AG09309 (cell line): ENCODE measurements around the gene CHCHD6.

Source experiments
- DNase-seq: peaks from one replicate; pipeline ENCODE4 v3.0.0-alpha.2; 2010; ENCODE audit warnings: low read depth
- H3K4me3 ChIP-seq: 2 replicates; pipeline ENCODE4 v1.5.1; 2011; ENCODE audit warnings: mild to moderate bottlenecking, low read depth, low read length, moderate library complexity; ENCODE audit not compliant: control insufficient read depth
- TF ChIP-seq, protein P1 (sequence below): IDR thresholded peaks from 2 replicates; pipeline ENCODE4 v1.5.1; 2011; ENCODE audit warnings: mild to moderate bottlenecking, low read depth, low read length, inconsistent platforms; ENCODE audit not compliant: insufficient read depth, control insufficient read depth; ENCODE audit errors: missing control alignments

The CHCHD6 gene

DNA sequence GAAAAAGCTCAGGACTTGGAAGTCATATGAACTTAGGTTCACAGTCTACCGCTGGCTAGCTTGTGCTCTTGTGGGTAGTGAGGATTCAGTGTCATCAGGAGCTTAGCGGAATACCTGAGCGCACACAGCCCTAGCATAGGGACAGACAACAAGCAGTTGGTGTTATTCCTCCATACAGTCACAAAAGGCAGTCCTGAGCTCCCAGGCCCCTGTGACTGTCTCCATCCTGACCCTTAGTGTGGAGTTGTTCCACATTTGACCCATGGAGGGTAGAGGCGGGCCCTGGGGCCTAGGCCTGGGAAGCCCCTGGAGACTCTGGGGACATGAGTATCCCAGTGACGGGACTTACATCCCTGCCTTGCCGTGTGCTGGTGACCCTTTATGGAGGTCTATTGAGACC, 147.3 kb downstream of the CHCHD6 start:
- no peak for DNase-seq
- TF ChIP-seq, protein P1, sequence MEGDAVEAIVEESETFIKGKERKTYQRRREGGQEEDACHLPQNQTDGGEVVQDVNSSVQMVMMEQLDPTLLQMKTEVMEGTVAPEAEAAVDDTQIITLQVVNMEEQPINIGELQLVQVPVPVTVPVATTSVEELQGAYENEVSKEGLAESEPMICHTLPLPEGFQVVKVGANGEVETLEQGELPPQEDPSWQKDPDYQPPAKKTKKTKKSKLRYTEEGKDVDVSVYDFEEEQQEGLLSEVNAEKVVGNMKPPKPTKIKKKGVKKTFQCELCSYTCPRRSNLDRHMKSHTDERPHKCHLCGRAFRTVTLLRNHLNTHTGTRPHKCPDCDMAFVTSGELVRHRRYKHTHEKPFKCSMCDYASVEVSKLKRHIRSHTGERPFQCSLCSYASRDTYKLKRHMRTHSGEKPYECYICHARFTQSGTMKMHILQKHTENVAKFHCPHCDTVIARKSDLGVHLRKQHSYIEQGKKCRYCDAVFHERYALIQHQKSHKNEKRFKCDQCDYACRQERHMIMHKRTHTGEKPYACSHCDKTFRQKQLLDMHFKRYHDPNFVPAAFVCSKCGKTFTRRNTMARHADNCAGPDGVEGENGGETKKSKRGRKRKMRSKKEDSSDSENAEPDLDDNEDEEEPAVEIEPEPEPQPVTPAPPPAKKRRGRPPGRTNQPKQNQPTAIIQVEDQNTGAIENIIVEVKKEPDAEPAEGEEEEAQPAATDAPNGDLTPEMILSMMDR: no peak

DNA sequence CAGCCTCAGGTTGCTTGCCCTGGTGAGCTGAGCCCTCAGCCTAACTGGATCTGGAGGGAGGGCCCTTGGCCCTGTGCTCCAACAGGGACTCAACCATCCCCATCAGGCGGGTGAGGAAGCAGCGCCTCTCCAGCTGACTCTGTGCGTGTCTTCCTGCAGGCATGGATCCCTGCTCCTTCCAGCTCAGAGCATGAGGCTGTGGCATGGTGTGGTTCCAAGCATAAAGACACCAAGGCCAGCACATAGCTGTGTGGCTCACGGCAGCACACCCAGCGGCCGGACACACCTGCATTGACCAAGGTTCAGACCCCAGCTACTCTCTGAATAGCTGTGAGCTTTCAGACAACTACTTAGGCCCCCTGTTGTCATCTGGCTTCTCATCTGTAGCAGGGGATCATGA, 147.9 kb downstream of the CHCHD6 start:
- DNase-seq: no peak
- TF ChIP-seq, protein P1: no peak
- H3K4me3 ChIP-seq: no peak overlapping the region

More for the DNA sequence above, 147.3 kb downstream of the CHCHD6 start:
- no peak overlapping the region for H3K4me3 ChIP-seq

DNA sequence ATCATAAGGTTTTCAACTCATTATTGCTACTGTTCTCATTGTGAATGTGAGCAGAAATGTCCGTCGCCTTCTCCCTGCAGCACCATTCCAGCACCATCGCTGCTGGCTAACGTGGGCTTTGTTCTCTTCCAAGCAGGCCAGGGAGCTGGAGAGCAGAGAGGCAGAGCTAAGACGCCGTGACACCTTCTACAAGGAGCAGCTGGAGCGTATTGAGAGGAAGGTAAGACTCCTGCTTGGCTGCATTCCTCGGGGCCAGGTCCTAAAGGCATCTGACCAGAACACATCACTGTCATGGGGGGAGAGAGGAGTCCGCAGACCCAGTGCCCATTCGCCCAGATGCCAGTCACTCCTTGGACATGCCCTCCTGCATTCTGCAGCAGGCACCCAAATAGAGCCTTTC, 148.5 kb downstream of the CHCHD6 start:
- no peak for DNase-seq
- TF ChIP-seq, protein P1: no peak
- no peak overlapping the region for H3K4me3 ChIP-seq

DNA sequence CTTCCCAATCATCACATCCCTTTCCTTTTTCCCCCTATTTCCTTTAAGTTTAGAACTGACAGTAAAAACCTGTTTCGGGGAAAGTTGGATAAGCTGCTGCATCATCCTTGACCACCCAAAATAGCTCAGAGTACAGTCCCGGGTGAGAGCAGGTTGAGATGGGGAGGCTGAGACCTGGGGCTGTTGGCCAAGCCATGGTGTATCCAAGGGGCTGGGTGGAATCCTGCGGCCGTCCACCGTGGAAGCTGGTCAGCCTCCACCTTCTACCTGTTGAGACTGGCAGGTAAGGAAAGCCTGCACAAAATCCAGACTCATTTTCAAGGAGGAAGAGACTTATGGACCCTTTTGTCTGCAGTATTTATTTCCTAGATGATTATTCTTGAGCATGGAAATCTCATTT, 150.6 kb downstream of the CHCHD6 start:
- no peak for DNase-seq
- no peak overlapping the region for H3K4me3 ChIP-seq
- TF ChIP-seq, protein P1: no peak

DNA sequence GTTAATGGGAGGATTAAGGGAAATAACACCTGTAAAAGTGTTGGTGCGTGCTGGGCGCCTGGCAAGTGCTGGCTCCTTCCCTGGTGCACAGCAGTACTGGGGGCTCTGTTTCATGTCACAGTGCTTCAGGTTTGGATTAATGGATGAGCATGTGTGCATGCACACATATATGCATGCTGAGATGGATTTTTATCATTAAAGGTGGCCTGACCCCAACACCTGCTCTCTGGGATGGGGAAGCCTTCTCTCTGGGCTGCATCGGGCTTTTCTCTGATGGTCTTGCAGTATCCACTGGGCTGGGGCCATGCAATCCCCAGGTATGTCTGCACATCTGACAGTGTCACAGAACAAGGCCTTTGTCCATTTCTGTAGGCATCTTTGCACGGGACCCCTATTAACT, 151.3 kb downstream of the CHCHD6 start:
- no peak for DNase-seq
- TF ChIP-seq, protein P1: no peak
- no peak overlapping the region for H3K4me3 ChIP-seq

GRCh38 chr3:126857928-126858327, 153.9 kb downstream of the CHCHD6 start:
- TF ChIP-seq, protein P1: no peak
- H3K4me3 ChIP-seq: no peak overlapping the region
- no peak for DNase-seq

DNA sequence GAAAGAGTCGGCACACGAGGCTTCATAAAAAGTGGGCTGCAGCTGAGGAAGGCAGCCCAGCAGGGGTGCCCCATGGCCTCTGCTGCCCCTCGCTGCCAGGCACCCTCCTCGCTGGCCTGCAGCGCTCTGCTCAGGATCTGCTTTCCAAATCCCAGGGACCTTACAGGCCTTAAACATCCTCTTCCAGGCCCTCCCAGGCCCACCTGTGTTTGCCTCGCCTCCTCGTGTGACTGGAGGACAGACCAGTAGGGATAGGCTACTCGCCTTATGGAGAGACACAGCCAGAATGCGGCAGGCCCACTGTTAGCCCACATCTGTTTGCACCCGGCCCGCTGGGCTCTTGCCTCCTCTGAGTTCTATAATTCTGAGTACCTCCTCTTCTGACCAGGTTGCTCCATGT, 154.4 kb downstream of the CHCHD6 start:
- no peak for DNase-seq
- TF ChIP-seq, protein P1: no peak
- H3K4me3 ChIP-seq: no peak overlapping the region
